Neural progenitor cell (in vitro differentiated cells): ENCODE data around the gene TPRX2.

ENCODE experiments used
- EZH2 ChIP-seq: fragments of 200-600 bp; sonication (generic); IDR thresholded peaks from 2 replicates; pipeline ENCODE4 v1.6.1; 2017; ENCODE audit warnings: antibody characterized with exemption, mild to moderate bottlenecking, moderate library complexity
- TF ChIP-seq, protein P1 (sequence below): fragments of 200-600 bp; sonication (generic); IDR thresholded peaks from 2 replicates; pipeline ENCODE4 v1.5.1; 2017; ENCODE audit warnings: antibody characterized with exemption, mild to moderate bottlenecking

DNA sequence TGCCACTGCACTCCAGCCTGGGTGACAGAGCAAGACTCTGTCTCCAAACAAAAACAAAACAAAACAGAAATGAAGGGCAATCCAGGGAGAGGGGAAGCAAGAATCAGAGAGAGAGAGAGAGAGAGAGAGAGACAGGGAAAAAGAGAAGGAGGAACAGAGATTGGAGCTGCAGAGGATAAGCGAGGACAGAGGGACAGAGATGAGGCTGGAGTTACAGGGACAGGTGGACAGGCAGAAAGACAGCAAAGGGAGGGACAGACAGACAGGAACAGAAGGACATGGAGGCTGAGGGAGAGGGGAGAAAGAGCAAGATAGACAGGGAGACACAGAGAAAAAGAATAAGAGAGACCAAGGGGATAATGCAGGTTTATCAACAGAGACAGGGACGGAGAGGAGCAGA lies 38.6 kb upstream of the TPRX2 start:
- TF ChIP-seq, protein P1, sequence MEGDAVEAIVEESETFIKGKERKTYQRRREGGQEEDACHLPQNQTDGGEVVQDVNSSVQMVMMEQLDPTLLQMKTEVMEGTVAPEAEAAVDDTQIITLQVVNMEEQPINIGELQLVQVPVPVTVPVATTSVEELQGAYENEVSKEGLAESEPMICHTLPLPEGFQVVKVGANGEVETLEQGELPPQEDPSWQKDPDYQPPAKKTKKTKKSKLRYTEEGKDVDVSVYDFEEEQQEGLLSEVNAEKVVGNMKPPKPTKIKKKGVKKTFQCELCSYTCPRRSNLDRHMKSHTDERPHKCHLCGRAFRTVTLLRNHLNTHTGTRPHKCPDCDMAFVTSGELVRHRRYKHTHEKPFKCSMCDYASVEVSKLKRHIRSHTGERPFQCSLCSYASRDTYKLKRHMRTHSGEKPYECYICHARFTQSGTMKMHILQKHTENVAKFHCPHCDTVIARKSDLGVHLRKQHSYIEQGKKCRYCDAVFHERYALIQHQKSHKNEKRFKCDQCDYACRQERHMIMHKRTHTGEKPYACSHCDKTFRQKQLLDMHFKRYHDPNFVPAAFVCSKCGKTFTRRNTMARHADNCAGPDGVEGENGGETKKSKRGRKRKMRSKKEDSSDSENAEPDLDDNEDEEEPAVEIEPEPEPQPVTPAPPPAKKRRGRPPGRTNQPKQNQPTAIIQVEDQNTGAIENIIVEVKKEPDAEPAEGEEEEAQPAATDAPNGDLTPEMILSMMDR: no peak
- no peak for TF ChIP-seq EZH2
